GM18907 (cell line): Measurements from ENCODE around the gene GJA3.

Experiments
- ATAC-seq: cut with Tn5 transposase; IDR thresholded peaks from one replicate; pipeline ENCODE4 v1.9.1; 2021; ENCODE audit warnings: mild to moderate bottlenecking, moderate library complexity; ENCODE audit not compliant: unreplicated experiment

Gene GJA3

GRCh38 chr13:20129076-20129475, 31.8 kb downstream of the GJA3 start:
- ATAC-seq, result no peak

DNA sequence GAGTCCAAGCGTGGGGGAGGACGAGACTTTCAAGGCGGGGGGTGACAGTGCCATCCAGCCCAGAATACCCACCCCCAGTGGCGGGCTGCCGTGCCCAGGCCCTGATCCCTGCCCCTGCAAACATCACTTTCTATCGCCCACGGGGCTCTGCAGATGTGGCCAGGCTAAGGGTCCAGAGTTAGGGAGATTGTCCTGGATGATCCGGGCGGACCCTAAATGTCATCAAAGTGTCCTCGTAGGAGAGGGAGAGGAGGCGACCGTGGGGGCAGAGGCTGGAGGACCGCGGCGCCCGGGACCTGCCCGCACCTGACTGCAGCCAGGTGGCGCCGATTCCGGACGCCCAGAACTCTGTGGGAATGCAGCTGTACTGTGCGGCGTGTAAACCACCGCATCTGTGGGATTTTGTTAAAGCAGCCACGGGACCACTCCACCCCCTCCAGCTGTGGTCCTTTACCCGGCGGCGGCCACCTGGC, 32.4 kb downstream of the GJA3 start:
- ATAC-seq, result peak; percentile 26

GRCh38 chr13:20127562-20128458, 33.0 kb downstream of the GJA3 start:
- peak; percentile 84 for ATAC-seq

GRCh38 chr13:20127262-20127561, 33.6 kb downstream of the GJA3 start:
- ATAC-seq, result peak; percentile 25

- ATAC-seq, result no peak
Observed at GRCh38 chr13:20126541-20127261, 34.2 kb downstream of the GJA3 start.

DNA sequence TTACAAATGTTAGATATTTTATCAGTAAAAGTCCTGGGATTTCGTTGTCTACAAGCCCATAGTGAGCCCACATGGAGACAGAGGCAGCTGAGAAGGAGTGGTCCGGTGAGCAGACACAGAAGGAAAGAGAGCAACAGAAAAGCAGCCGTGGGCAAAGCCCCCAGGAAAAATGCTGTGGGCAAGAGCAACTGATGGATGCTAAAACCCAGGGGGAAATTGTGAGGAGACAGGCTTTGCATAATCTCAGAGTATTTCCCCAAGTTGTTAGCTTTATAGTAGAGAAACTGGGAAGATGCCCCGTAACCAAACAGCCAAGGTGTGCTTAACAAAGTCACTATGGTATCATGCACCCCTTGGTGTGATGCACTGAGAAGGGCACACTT, 35.1 kb downstream of the GJA3 start:
- no peak for ATAC-seq

- no peak for ATAC-seq
Observed at GRCh38 chr13:20125129-20125782, 35.6 kb downstream of the GJA3 start.

GRCh38 chr13:20124303-20124702, 36.5 kb downstream of the GJA3 start:
- ATAC-seq, result no peak

DNA sequence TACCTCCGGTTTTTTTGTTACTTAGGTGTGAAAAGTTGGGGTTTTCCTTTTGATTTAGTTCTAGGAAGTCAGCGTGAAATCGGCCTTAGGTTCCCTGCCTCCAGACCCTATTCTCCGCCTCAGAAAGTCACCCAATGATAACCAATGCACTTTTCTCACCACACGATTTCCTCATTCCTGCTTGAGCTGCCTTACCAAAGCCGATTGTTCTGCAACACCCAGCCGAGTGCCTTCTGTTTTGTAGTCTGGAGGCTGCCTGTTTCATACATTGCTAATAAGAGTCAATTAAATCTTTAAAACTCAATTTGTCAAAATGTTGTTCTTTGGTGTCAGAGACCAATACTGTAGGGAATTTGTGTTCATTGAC, 39.7 kb downstream of the GJA3 start:
- ATAC-seq, result no peak

DNA sequence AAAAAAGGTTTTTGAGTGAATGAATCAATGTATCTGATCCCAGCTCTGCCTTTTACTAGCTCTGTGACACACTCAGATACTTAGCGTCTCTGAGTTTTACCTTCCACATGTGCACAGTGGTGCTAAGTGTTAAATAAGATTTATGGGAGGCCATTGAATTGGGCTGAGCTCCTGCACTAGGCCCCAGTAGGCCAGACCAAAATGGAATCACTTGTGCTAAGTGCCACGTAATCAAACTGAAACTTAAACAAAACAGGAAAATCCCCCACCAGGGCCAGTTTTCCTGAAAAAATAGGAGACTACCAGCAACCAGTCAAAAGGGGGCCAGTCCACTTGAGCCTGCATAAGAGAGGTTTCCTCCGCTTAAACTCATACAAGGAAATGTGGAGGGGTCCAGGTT, 40.9 kb downstream of the GJA3 start:
- ATAC-seq, result no peak

- peak; percentile 6 for ATAC-seq
Observed at GRCh38 chr13:20118268-20119140, 42.3 kb downstream of the GJA3 start.

- ATAC-seq, result no peak
Observed at GRCh38 chr13:20116213-20116612, 44.6 kb downstream of the GJA3 start.

- no peak for ATAC-seq
Observed at GRCh38 chr13:20114066-20114610, 46.7 kb downstream of the GJA3 start.

- no peak for ATAC-seq
Observed at GRCh38 chr13:20109037-20109436, 51.8 kb downstream of the GJA3 start.

DNA sequence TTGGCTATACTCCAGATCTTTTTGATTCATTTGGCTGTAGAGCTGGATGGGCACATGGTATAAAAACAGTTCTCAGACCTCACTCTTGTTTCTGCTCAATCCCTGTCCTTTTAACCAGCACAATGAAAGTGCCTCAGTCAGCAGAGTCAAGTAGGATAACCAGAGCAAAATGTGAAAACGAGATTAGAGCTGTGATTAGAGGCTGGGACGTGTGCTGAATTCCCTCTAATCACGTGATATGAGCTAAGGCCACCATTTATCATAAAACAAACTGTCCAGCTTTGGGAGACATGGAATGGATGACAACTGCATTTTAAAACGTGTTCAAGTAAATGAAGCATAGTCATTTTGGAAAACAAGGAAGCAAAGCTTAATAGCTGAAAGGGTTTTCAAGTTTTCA, 54.1 kb downstream of the GJA3 start:
- ATAC-seq, result no peak

DNA sequence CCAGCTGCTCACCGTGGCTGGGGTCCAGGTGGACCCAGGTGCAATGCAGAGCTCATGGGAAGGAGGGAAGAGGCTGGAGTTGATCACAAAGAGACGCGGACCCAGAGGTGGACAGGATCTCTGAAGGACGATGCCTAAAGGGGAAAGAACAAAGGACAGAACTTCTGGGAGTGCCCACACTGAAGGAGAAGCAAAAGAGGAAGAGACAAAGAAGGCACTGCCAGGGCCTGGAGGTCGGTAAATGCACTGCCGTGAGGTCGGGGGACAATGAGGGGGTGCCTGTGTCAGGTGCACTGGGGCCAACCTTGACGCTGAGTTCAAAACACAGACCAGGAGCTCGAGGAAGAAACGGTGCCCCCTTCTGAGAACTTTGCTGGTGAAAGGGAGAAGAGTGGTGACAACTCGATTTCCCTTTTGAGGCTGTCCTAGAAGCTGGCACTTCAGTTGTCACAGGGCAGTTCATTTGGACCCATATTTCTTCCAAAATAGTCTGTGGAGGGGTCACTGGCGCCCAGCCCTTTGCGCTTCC, 55.6 kb downstream of the GJA3 start:
- ATAC-seq, result no peak

DNA sequence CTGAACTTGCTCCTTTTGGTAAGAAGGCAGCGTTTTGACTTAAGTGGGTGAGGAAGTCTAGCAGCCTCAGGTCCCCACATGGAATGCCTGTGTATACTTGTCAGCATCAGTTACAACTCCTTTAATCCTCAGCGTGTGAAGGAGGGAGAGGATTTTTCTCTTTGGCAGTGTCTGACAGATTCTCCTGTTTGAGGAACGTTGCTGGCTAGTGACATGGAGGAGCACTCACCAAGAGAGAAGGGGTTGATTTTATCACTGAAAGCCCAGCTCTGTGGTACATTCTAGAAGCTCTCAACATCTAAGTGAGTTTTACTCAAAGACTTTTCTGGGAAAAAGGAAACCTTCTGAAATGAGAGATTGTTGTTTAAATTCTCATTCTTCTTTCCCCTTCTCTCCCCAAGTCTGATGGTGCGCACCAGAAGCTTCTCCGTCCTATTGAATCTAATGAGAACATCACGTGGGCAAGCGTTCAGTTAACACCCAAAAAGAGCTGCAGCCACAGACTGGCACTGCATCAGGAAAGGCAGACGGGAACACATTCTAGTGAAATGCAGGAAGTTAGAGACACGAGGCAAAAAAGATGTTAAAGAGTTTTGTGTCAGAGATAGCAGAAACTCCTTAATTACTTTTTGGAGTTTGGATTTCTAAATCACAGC, 58.2 kb downstream of the GJA3 start:
- ATAC-seq, result no peak

DNA sequence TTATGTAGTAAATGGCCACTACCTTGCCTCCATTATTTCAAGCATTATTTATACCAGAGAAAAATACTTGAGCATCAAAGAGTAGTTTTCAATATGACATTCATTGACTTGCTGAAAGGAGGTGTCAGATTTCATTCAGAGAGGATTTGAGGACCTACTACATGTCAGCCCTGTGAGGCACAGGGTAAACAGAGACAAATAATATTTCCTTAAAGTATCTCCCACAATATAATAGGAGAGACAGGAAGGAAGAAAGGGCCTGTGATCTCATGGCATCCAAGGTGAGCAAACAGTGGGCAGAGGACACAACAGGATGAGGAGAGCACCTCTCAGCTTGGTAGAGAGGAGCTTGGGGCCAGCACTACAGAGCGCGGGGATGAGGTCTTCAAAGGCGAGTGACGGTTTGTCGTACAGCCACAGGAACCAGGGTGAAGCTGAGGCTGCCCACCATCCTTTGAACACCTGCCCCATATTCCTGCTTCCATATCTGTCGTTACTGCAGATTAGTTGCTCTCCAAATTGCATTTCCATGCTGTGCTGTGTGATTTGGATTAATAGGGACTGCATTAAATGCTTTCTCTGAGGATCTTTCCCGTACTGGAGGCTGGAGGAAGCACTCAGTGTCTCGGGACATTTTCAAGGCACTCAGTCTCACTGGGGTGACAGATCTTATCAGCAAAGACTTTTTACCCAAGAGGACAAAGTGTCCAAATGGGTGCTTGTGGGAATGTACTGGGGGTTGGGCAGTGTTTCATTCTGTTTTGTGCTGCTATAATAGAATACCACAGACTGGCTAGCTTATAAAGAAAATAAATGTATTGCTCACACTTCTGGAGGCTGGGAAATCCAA, 59.2 kb downstream of the GJA3 start:
- ATAC-seq, result no peak

DNA sequence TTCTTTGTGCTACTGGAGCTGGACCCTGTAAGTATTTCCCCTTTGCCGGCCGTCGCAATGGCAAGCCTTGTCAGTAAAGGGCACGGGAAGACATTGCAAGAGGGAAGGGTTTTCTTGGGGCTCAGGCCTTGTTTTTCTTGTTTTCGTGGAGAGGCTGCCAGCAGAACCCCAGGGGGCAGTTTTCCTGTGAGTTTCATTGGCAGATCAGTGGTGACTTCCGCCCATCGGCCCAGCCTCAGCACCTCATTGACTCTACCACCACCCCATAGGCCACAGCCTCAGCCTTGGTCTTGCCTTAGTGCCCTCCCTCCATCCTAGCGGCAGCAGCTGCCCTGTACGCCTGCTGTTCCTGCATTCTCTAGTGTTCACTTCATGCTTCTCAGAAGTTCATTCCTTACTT, 61.5 kb downstream of the GJA3 start:
- no peak for ATAC-seq
